Esophagus squamous epithelium (tissue), 4 donors: ENCODE data around the gene NUP35.

Source experiments
- POLR2A ChIP-seq, 4 donors: fragments of 450-650 bp; IDR thresholded peaks; one replicate each; pipeline ENCODE4 v1.6.1; 2017; ENCODE audit warnings: antibody characterized with exemption in 4 of 4, mild to moderate bottlenecking in 4 of 4, moderate library complexity in 3 of 4
- TF ChIP-seq, protein P1 (sequence below), 6 experiments: fragments of 450-650 bp in 4 of 6; fragments of 200-600 bp in 2 of 6; sonication (generic) in 2 of 6; IDR thresholded peaks; one replicate each; pipeline ENCODE4 v1.5.1; 2016 to 2019; ENCODE audit warnings: antibody characterized with exemption in 6 of 6, mild to moderate bottlenecking in 4 of 6, moderate library complexity in 4 of 6

DNA sequence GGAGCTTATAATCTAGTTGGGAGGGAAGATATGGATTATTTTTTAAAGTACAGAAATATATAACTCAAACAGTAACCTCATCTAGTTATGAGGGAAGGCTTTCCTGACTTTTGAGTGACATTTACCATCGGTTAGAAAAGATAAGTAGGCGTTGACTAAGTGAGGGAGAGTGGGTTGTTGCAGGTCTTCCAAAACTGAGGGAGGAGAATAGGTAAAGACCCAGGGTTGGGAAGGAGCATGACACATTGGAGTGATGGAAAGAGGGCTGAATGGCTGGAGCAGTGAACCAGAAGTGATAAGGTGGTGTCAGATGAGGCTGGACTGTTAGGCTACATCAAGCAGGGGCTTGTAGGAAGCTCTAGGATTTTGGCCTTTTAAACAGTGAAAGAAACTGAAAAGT lies 10.6 kb upstream of the NUP35 start:
- TF ChIP-seq, protein P1, sequence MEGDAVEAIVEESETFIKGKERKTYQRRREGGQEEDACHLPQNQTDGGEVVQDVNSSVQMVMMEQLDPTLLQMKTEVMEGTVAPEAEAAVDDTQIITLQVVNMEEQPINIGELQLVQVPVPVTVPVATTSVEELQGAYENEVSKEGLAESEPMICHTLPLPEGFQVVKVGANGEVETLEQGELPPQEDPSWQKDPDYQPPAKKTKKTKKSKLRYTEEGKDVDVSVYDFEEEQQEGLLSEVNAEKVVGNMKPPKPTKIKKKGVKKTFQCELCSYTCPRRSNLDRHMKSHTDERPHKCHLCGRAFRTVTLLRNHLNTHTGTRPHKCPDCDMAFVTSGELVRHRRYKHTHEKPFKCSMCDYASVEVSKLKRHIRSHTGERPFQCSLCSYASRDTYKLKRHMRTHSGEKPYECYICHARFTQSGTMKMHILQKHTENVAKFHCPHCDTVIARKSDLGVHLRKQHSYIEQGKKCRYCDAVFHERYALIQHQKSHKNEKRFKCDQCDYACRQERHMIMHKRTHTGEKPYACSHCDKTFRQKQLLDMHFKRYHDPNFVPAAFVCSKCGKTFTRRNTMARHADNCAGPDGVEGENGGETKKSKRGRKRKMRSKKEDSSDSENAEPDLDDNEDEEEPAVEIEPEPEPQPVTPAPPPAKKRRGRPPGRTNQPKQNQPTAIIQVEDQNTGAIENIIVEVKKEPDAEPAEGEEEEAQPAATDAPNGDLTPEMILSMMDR (IDR thresholded peaks at IDR 0.05): no peak
- TF ChIP-seq POLR2A (IDR thresholded peaks at IDR 0.05): no peak
